T-cell (primary cell): ENCODE measurements around the gene ITIH1. TPM values are rescaled to one million over a fixed set of nuclear protein-coding genes. Genes with fewer than 3 reads are reported as not detected.

Experiments used
- ATAC-seq, 4 experiments: fragments of 200-7000 bp in 3 of 4; fragments of 150-1000 bp in 1 of 4; cut with Tn5 transposase; replicated peaks in 1 of 4; 1 replicate in 3 of 4; 2 replicates in 1 of 4; pipeline ENCODE4 v1.10.0; 2021; ENCODE audit warnings: moderate library complexity in 3 of 4, mild to moderate bottlenecking in 2 of 4, moderate number of reproducible peaks in 1 of 4
- CTCF ChIA-PET, 2 donors: fragments of 300-600 bp; sonication (Branson Sonifier 250); formaldehyde crosslinking; loops; one replicate each; lab custom pipeline; 2022; ENCODE audit warnings: antibody characterized with exemption in 2 of 2; lab: Charles Lee
- POLR2A ChIA-PET, 2 donors: fragments of 300-600 bp; sonication (Branson Sonifier 250); formaldehyde crosslinking; loops; one replicate each; lab custom pipeline; 2022; ENCODE audit warnings: antibody characterized with exemption in 2 of 2; lab: Charles Lee
- DNase-seq, 35 experiments: peaks; one replicate each; pipeline versions ENCODE4 v3.0.0 to v3.0.0-alpha.2; 2013 to 2023
- H3K27ac ChIP-seq: one replicate; pipeline ENCODE4 v1.5.1; 2013; ENCODE audit warnings: low read length
- H3K27me3 ChIP-seq, 2 experiments: replicated peaks in 1 of 2; 1 replicate in 1 of 2; 2 replicates in 1 of 2; pipeline versions ENCODE4 v1.6.1 to v1.7.0; 2013; ENCODE audit warnings: low read length in 1 of 2, mixed read lengths in 1 of 2; ENCODE audit not compliant: control insufficient read depth in 2 of 2, insufficient read depth in 2 of 2; ENCODE audit errors: extremely low read depth in 1 of 2
- H3K36me3 ChIP-seq, 2 donors: 1 replicate in 1 of 2; 2 replicates in 1 of 2; pipeline versions ENCODE4 v1.6.1 to v1.7.0; 2013; ENCODE audit warnings: low read length in 1 of 2; ENCODE audit not compliant: control insufficient read depth in 2 of 2, insufficient read depth in 1 of 2; ENCODE audit errors: extremely low read depth in 1 of 2
- H3K4me1 ChIP-seq, 2 experiments: 1 replicate in 1 of 2; 2 replicates in 1 of 2; pipeline versions ENCODE4 v1.6.1 to v1.7.0; 2013; ENCODE audit warnings: low read length in 2 of 2, mixed read lengths in 1 of 2; ENCODE audit not compliant: insufficient read depth in 2 of 2, control insufficient read depth in 1 of 2; ENCODE audit errors: extremely low read depth in 1 of 2
- H3K4me3 ChIP-seq, 2 donors: 1 replicate in 1 of 2; 2 replicates in 1 of 2; pipeline versions ENCODE4 v1.5.1 to v1.7.0; 2013; ENCODE audit warnings: mild to moderate bottlenecking in 2 of 2, low read length in 1 of 2, moderate library complexity in 1 of 2; ENCODE audit not compliant: control insufficient read depth in 1 of 2; ENCODE audit errors: extremely low read depth in 1 of 2
- H3K9me3 ChIP-seq: 2 replicates; pipeline ENCODE4 v1.7.0; 2013
- H3K27ac Mint-ChIP-seq, 2 donors: one replicate each; pipeline ENCODE4 v1.8.0; 2020 to 2021; ENCODE audit warnings: mild to moderate bottlenecking in 2 of 2, mixed read lengths in 2 of 2
- H3K27me3 Mint-ChIP-seq, 2 donors: one replicate each; pipeline ENCODE4 v1.8.0; 2021 to 2022; ENCODE audit warnings: mixed read lengths in 2 of 2
- H3K36me3 Mint-ChIP-seq: one replicate; pipeline ENCODE4 v1.8.0; 2021; ENCODE audit warnings: mixed read lengths
- H3K4me1 Mint-ChIP-seq, 3 donors: one replicate each; pipeline ENCODE4 v1.8.0; 2020 to 2022; ENCODE audit warnings: mixed read lengths in 3 of 3, mild to moderate bottlenecking in 1 of 3
- H3K4me3 Mint-ChIP-seq, 3 donors: one replicate each; pipeline ENCODE4 v1.8.0; 2020 to 2022; ENCODE audit warnings: mild to moderate bottlenecking in 3 of 3, mixed read lengths in 3 of 3, moderate library complexity in 3 of 3
- H3K9me3 Mint-ChIP-seq, 3 donors: one replicate each; pipeline ENCODE4 v1.8.0; 2020 to 2022; ENCODE audit warnings: mixed read lengths in 3 of 3
- WGBS: methylation state at CpG from one replicate; pipeline ENCODE4 v1.1.5; 2013; ENCODE audit warnings: missing lambda C conversion rate; ENCODE audit not compliant: insufficient coverage; 5-methylcytosine and 5-hydroxymethylcytosine counted together
- total RNA-seq, 35 experiments: library from RNA in 6 of 35; stranded (reverse) in 6 of 35; fragments of 120-200 nt in 1 of 35; gene quantifications; one replicate each; pipeline versions ENCODE4 v1.2.1 to v1.2.4 and lab custom pipeline; 2013 to 2026

Gene ITIH1
- total RNA-seq, 5 donors from 2014 or later (not counting 1 experiment from before 2014, with no cell fraction given) = 0.49 to 0.85 TPM; not detected in 3

DNA sequence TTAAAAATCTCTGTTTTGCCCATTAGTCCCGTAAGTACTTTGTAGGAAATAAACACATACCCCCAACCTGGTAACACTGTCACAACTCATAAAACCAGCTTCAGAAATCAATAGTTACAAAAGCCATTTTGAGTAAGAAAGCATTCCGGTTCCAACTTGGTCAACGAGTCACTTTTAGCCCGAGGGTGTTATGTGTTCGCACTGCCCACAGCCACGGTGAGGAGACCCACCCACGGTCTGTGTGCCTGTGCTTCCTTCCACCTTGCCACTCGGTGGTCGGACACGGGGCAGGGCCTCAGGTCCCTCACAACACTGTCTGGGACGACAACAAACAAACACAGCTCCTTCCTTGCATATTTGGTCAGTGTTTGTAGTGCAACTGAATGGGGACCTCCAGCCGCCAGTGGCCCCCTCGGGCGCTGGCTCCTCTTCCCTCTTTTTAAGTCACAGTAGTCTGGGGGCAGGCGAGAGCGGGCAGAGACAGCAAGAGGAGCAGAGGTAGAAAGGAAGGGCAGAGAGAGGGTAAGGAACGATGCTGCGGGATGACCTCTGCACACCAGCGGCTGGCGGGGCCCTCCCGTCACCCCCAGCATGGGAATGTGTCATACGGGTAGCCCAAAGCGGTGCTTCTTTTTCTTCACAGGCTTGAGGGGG is 62.6 kb downstream of the ITIH1 start:
- no peak for DNase-seq
- H3K36me3 Mint-ChIP-seq = peaks cover 40% of the 10 kb centered on the region
- Histone ChIP-seq H3K36me3 (peaks cover 35 to 45% of the 10 kb centered on the region in 2 donors), H3K27me3 (no peaks in the 10 kb centered on the region), H3K27ac (no peak overlapping the region), H3K4me1 (peaks cover 7 to 27% of the 10 kb centered on the region in 2 experiments), H3K9me3 (no peaks in the 10 kb centered on the region), H3K4me3 (no peak overlapping the region)
- POLR2A ChIA-PET = no interaction called here
- WGBS = 81% methylated on average over 17 of the region's 23 CpGs
- H3K4me3 Mint-ChIP-seq = no peak overlapping the region
- no peaks in the 10 kb centered on the region for H3K9me3 Mint-ChIP-seq
- peaks cover 31 to 40% (median 33%) of the 10 kb centered on the region in 3 donors for H3K4me1 Mint-ChIP-seq
- ATAC-seq = no peak
- H3K27me3 Mint-ChIP-seq = no peaks in the 10 kb centered on the region
- H3K27ac Mint-ChIP-seq = no peak overlapping the region
- CTCF ChIA-PET = interaction anchor here in 1 of 2 donors (0.5 kb wide), 1 partner anchor 206 kb away, joined by 5 read pairs; the partner anchor contains the start of gene SFMBT1

DNA sequence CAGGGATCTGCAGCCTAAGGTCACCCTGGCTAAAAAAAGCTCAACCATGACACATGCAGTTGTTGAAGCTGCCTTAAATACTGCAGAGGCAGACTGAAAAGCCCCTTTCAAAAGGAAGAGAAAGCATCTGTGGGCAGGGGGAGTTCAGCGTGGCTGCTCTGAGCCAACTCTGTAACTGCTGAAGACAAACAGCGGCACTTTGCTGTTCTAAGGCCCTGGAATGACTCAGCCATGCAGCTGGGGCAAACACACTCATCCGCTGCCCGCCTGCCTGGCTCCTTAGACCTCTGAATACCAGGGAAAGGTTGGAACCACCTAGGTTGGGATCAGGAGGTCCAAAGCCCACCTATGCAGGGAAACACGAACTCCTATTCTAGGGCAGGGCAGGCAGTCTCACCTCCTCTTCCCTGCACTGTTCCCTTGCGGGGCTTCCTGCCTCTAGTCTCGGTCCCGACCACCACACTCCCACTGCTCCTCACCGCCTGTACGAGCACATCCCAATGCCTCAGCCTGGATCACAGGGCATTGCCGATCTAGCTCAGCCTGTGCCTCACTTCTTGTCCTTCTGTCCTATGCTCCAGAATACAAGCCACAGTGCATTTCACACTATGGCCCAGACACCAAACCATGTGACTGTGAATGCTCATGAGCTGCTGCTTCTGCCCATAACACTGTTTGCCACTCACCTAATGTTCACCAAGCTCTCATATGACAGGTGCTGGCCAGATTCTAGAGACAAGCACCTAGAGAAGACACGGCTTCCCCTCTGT is 64.0 kb downstream of the ITIH1 start:
- CTCF ChIA-PET = interaction anchor here in 1 of 2 donors (0.5 kb wide), 1 partner anchor 100 kb away, joined by 3 read pairs; no protein-coding TSS in a partner anchor
- POLR2A ChIA-PET = no interaction called here
- H3K36me3 ChIP-seq = peaks cover 35 to 40% of the 10 kb centered on the region in 2 donors
- H3K27ac ChIP-seq = no peak overlapping the region
- 89% methylated on average over 11 of the region's 12 CpGs for WGBS
- no peaks in the 10 kb centered on the region for H3K27me3 ChIP-seq
- peaks cover 7 to 27% of the 10 kb centered on the region in 2 experiments for H3K4me1 ChIP-seq
- Mint-ChIP-seq H3K36me3 (peaks cover 33% of the 10 kb centered on the region), H3K27me3 (no peaks in the 10 kb centered on the region), H3K4me1 (peaks cover 31 to 38% (median 33%) of the 10 kb centered on the region in 3 donors), H3K27ac (no peak overlapping the region), H3K9me3 (no peaks in the 10 kb centered on the region), H3K4me3 (no peak overlapping the region)
- DNase-seq (no peak), ATAC-seq (no peak)
- H3K4me3 ChIP-seq = no peak overlapping the region
- no peaks in the 10 kb centered on the region for H3K9me3 ChIP-seq

Other genes starting within 250 kb of the ITIH1 start
- 10 to 100 TPM in 2 of 5 donors, 1 to 10 TPM in 3; 1.9 to 10.9 (median 7.4) TPM for gene NT5DC2, start 243.7 kb upstream of the ITIH1 start, total RNA-seq
- gene UQCC5, start 241.0 kb upstream of the ITIH1 start, total RNA-seq = 10 to 100 TPM in 2 of 5 donors, 1 to 10 TPM in 3; 2.5 to 14.8 (median 9.8) TPM
- 10 to 100 TPM; 57.4 to 73.3 (median 63.3) TPM for gene PBRM1, start 91.7 kb upstream of the ITIH1 start, total RNA-seq
- gene GNL3, start 91.6 kb upstream of the ITIH1 start, total RNA-seq = 100 to 1,000 TPM in 2 of 5 donors, 10 to 100 TPM in 3; 77.1 to 110 (median 86.6) TPM
- gene GLT8D1, start 71.8 kb upstream of the ITIH1 start, total RNA-seq = 10 to 100 TPM; 21.0 to 47.0 (median 39.1) TPM
- 10 to 100 TPM; 61.8 to 85.8 (median 81.3) TPM for gene SPCS1, start 71.5 kb upstream of the ITIH1 start, total RNA-seq
- 10 to 100 TPM; 14.1 to 23.9 (median 22.2) TPM for gene NEK4, start 6.7 kb upstream of the ITIH1 start, total RNA-seq
- under 1 TPM in 3 of 5 donors, not detected in 2; 0.23 to 0.88 (median 0.76) TPM for gene ITIH3, start 17.2 kb downstream of the ITIH1 start, total RNA-seq
- 10 to 100 TPM; 37.2 to 63.3 (median 41.0) TPM for gene ITIH4, start 53.1 kb downstream of the ITIH1 start, total RNA-seq
- gene MUSTN1, start 57.4 kb downstream of the ITIH1 start, total RNA-seq = 10 to 100 TPM in 1 of 5 donors, 1 to 10 TPM in 4; 1.6 to 10.2 (median 4.1) TPM
- gene STIMATE, start 119.9 kb downstream of the ITIH1 start, total RNA-seq = 10 to 100 TPM; 37.3 to 61.8 (median 52.9) TPM